ENCODE measurements around the gene TMED7.

TMED7 gene

GRCh38 chr5:115616472-115616871, 9.4 kb downstream of the TMED7 start:
- TF ChIP-seq, protein P1, sequence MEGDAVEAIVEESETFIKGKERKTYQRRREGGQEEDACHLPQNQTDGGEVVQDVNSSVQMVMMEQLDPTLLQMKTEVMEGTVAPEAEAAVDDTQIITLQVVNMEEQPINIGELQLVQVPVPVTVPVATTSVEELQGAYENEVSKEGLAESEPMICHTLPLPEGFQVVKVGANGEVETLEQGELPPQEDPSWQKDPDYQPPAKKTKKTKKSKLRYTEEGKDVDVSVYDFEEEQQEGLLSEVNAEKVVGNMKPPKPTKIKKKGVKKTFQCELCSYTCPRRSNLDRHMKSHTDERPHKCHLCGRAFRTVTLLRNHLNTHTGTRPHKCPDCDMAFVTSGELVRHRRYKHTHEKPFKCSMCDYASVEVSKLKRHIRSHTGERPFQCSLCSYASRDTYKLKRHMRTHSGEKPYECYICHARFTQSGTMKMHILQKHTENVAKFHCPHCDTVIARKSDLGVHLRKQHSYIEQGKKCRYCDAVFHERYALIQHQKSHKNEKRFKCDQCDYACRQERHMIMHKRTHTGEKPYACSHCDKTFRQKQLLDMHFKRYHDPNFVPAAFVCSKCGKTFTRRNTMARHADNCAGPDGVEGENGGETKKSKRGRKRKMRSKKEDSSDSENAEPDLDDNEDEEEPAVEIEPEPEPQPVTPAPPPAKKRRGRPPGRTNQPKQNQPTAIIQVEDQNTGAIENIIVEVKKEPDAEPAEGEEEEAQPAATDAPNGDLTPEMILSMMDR (IDR thresholded peaks at IDR 0.05; ENCODE audit: borderline replicate concordance, insufficient read depth, low read depth, low read length), result no peak
- no peak overlapping the region for H3K4me3 ChIP-seq (ENCODE audit: low read depth, low read length)

DNA sequence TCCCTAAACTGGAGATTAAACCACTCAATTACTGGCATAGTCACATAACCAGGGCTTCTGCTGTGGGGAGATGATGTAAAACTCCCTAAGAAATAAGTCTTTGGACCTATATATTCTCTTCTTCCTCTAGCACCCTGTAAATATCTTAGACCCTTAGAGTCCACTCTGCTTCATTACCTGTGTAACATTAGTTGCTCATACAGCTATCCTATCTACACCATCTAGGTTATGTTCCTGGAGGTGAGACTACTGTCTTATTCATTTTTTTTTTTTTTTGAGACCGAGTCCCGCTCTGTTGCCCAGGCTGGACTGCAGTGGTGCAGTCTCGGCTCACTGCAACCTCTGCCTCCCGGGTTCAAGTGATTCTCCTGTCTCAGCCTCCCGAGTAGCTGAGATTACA, 14.0 kb downstream of the TMED7 start:
- TF ChIP-seq, protein P1 (IDR thresholded peaks at IDR 0.05; ENCODE audit: borderline replicate concordance, insufficient read depth, low read depth, low read length), result no peak
- H3K4me3 ChIP-seq (ENCODE audit: low read depth, low read length), result no peak overlapping the region

GRCh38 chr5:115607935-115608334, 17.9 kb downstream of the TMED7 start:
- TF ChIP-seq, protein P1 (IDR thresholded peaks at IDR 0.05; ENCODE audit: borderline replicate concordance, insufficient read depth, low read depth, low read length), result no peak
- no peak overlapping the region for H3K4me3 ChIP-seq (ENCODE audit: low read depth, low read length)

- TF ChIP-seq, protein P1 (IDR thresholded peaks at IDR 0.05; ENCODE audit: borderline replicate concordance, insufficient read depth, low read depth, low read length), result no peak
- H3K4me3 ChIP-seq (ENCODE audit: low read depth, low read length), result no peak overlapping the region
These were observed 20.4 kb downstream of the TMED7 start for GRCh38 chr5:115605436-115605835.

- TF ChIP-seq, protein P1 (IDR thresholded peaks at IDR 0.05; ENCODE audit: borderline replicate concordance, insufficient read depth, low read depth, low read length), result no peak
- peak overlapping the region; percentile 80 for H3K4me3 ChIP-seq (ENCODE audit: low read depth, low read length)
These were observed 23.2 kb downstream of the TMED7 start for GRCh38 chr5:115602591-115603125.

DNA sequence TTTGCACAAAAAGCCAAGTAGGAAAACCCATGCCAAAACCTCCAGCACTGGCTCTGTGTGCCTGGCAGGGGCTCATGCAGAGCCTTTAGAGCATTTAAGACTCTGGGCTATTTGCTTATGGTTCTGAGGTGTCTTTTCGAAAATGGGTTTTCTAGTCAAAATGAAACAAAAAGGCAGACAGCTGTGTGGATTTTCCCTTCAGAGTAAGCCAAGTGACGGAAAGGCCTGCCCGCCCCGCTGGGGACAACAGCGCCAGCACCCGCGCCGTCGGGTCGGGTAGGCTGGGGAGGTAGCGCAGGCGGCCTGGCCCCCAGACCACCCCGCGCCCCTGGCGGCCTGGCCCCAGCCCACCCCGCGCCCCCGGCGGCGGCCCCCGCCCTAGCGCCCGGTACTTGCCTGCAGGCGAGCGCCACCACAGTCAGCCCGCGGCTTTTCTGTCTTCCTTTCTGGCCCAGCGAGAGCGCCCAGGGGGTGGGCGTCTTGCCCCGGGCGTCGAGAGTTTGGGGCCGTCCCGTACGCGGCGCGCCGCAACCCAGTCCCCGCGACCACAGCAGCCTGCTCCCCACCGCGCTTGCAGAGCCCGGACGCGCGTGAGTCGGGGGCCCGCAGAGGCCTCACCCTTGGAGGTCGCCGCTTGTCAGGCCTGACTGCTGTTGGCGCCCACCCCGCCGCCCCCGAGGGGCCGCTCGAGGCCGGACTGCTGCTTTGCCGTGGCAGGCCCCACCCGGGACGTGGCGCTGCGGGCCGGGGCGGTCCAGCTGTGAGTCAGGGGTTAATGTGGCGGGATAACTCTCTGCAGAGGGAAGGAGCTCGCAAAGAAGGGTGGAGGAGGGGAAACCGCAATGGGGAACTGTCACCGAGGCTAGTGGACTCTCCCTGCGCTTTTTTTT, 23.9 kb downstream of the TMED7 start, which contains the start of gene TICAM2:
Gene TICAM2, minus strand, starts transcription at position 779 of the 890 bp plus-strand sequence. CDS start 21,223 bp downstream, outside the sequence.
- TF ChIP-seq, protein P1 (IDR thresholded peaks at IDR 0.05; ENCODE audit: borderline replicate concordance, insufficient read depth, low read depth, low read length), result 0 out of 2 replicates have a peak, but pooled peaks have one; percentile 3
- peak within 1 kb of the TSS; percentile 80 for H3K4me3 ChIP-seq (ENCODE audit: low read depth, low read length)

All from GM12875 (cell line).